ACC112 (cell line): ENCODE results near the gene STXBP6.
"Not testable (repeated sequence)": the region's sequence is repeated elsewhere in the genome, so short reads cannot be mapped to it uniquely, and the experiment has no call there.

Source experiments
- H2AFZ ChIP-seq: fragments of 200-600 bp; sonication (generic); one replicate; pipeline ENCODE4 v1.6.0; 2017; ENCODE audit warnings: antibody characterized with exemption, low read length; ENCODE audit not compliant: unreplicated experiment
- H3K27ac ChIP-seq: fragments of 200-600 bp; sonication (generic); 2 replicates; pipeline ENCODE4 v1.5.1; 2014; ENCODE audit warnings: low read depth, mild to moderate bottlenecking, antibody characterized with exemption, low read length, moderate library complexity
- H3K27me3 ChIP-seq: fragments of 200-600 bp; sonication (generic); 2 replicates; pipeline ENCODE4 v1.6.1; 2014; ENCODE audit warnings: mild to moderate bottlenecking, antibody characterized with exemption, low read length, moderate library complexity, mixed read lengths; ENCODE audit not compliant: insufficient read depth
- H3K36me3 ChIP-seq: fragments of 200-600 bp; sonication (generic); 2 replicates; pipeline ENCODE4 v1.6.1; 2016; ENCODE audit warnings: mild to moderate bottlenecking, antibody characterized with exemption, low read length, moderate library complexity, mixed read lengths; ENCODE audit not compliant: insufficient read depth
- H3K4me1 ChIP-seq: fragments of 200-600 bp; sonication (generic); one replicate; pipeline ENCODE4 v1.6.1; 2016; ENCODE audit warnings: low read length, mixed read lengths; ENCODE audit not compliant: insufficient read depth, unreplicated experiment, control insufficient read depth
- H3K4me3 ChIP-seq: fragments of 200-600 bp; sonication (generic); 2 replicates; pipeline ENCODE4 v1.5.1; 2014; ENCODE audit warnings: mild to moderate bottlenecking, low read depth, low read length
- H3K79me2 ChIP-seq: fragments of 200-600 bp; sonication (generic); one replicate; pipeline ENCODE4 v1.6.0; 2016; ENCODE audit warnings: low read length; ENCODE audit not compliant: control insufficient read depth, unreplicated experiment, insufficient read depth

Gene STXBP6

DNA sequence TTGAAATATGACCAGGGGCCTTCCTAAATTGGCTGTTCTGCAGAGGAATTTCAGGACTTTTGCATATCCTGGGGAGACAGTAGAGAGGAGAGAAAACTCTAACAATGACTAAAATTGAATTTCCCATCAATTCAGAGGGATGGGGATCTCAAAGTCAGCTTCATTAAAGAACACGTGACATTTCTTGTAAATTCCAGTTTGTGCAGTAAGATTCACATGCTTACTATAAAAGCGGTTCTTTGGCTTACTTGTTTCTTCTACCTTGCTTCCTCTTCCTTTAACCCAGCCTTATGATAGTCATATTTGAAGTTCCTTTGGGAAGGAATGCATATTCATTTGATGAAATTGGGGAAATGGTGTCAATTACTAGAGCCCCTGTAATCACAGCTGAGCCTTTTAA lies 272.3 kb downstream of the STXBP6 start:
- H3K27ac ChIP-seq, result no peak overlapping the region
- H3K79me2 ChIP-seq, result no peaks in the 10 kb centered on the region
- no peak overlapping the region for H2AFZ ChIP-seq
- no peaks in the 10 kb centered on the region for H3K27me3 ChIP-seq
- no peaks in the 10 kb centered on the region for H3K4me1 ChIP-seq
- no peaks in the 10 kb centered on the region for H3K36me3 ChIP-seq
- no peak overlapping the region for H3K4me3 ChIP-seq

DNA sequence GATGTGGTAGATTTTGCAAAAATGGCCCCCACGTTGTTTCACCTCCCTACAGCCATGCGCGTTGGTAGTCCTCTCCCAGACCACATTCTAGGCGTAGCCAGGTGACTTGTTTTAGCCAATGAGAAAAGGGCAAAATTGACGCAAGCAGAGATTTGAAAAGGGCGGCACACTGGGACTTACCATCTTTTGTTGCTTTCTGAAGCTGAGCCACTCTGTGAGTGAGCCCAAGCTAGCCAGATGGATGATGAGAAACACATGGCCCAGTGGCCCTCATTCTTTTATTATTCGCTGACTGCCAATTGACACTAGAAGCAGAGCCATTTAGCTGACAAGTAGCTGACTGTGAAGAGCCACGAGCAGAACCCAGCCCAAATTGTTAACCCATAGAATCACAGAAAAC lies 274.0 kb downstream of the STXBP6 start:
- Histone ChIP-seq H3K27me3 (no peaks in the 10 kb centered on the region), H3K79me2 (no peaks in the 10 kb centered on the region), H3K27ac (no peak overlapping the region), H3K4me1 (no peaks in the 10 kb centered on the region), H2AFZ (no peak overlapping the region), H3K4me3 (no peak overlapping the region), H3K36me3 (no peaks in the 10 kb centered on the region)

DNA sequence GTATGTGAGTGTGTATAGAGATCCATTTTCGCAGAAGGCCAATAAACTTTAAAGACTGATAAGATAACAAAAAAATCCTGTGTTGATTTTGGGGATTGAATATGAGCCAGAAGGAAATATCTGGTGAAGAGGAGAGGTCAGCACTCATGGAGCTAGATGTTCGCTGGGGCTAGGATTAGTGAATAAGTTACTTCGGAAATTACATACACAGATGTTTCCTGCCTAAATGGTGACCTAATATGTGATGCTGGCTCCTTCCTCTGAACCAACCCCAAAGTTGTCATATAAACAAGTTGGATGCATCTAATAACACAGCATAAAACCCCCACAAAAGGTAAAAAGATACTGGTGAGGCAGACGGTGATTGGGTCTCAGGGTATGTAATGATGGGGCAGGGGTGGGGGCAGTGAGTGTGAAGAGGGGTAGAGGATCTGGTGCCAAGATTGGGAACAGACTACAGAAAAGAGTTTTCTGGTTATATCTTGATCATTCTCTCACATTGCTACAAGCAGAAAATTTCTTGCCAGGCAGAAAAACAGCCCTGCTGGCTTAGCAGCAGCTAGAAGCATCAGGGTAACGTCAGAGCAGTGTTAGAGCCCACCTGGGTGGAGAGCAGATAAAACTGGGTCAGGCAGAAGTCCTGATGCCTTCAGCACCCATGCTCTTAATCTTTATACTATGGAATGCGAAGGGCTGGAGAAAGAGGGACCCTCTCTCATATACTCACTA lies 275.6 kb downstream of the STXBP6 start:
- H3K79me2 ChIP-seq, result no peaks in the 10 kb centered on the region
- H3K27ac ChIP-seq, result no peak overlapping the region
- no peak overlapping the region for H3K4me3 ChIP-seq
- no peaks in the 10 kb centered on the region for H3K36me3 ChIP-seq
- no peaks in the 10 kb centered on the region for H3K4me1 ChIP-seq
- no peaks in the 10 kb centered on the region for H3K27me3 ChIP-seq
- H2AFZ ChIP-seq, result no peak overlapping the region

DNA sequence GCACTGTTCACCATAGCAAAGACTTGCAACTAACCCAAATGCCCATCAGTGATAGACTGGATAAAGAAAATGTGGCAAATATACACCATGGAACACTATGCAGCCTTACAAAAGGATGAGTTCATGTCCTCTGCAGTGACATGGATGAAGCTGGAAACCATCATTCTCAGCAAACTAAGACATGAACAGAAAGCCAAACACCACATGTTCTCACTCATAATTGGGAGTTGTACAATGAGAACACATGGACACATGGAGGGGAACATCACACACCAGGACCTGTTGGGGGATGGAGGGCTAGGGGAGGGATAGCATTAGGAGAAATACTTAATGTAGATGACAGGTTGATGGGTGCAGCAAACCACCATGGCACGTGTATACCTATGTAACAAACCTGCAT lies 276.4 kb downstream of the STXBP6 start:
- not testable (repeated sequence) for H3K27me3 ChIP-seq, H3K4me3 ChIP-seq, H3K79me2 ChIP-seq, H3K4me1 ChIP-seq, H2AFZ ChIP-seq, H3K27ac ChIP-seq, H3K36me3 ChIP-seq

DNA sequence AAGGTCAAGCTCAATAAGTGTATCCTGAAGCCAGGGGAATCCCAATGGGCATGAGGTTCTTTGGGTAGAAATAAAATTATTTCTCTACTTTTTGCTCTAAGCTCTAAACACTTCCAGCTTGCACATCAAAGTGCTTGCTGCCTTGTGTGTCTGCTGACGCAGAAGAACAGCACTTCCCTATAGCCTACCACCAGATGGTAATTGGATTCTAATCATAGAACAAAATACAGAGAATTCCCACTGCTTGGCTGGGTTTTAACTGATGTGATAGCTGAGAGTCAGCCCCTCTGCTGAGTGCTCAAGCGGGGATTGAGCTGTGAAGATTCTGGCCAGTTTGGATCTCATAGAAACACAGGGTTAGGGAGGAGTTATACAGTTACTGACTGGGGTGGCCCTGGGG lies 283.5 kb downstream of the STXBP6 start:
- H3K4me1 ChIP-seq, result no peaks in the 10 kb centered on the region
- no peaks in the 10 kb centered on the region for H3K79me2 ChIP-seq
- H3K4me3 ChIP-seq, result no peak overlapping the region
- no peak overlapping the region for H3K27ac ChIP-seq
- H3K36me3 ChIP-seq, result no peaks in the 10 kb centered on the region
- H3K27me3 ChIP-seq, result no peaks in the 10 kb centered on the region
- no peak overlapping the region for H2AFZ ChIP-seq

DNA sequence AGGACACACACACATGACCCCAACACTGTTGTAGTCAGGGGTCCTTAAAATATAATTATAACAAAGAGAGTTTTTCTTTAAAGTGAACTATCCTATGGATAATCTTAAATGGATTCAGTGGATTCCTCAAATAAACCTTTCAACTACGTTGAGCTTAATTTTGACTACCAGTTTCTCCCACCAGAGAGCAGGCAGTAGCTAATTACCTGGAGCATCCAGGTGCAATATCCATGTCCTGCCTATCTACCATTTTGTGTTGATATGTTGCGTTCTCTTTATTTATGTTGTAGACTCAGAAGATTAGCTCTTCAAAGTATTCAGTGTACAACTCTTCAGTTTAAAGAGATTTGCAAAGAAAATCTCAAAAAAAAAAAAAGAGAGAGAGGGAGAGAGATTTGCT lies 288.8 kb downstream of the STXBP6 start:
- Histone ChIP-seq H3K27ac (no peak overlapping the region), H2AFZ (no peak overlapping the region), H3K36me3 (no peaks in the 10 kb centered on the region), H3K79me2 (no peaks in the 10 kb centered on the region), H3K4me3 (no peak overlapping the region), H3K27me3 (no peaks in the 10 kb centered on the region), H3K4me1 (no peaks in the 10 kb centered on the region)
